Stimulated activated CD4-positive, alpha-beta T cell treated with anti-CD3 and anti-CD28 coated beads, Interleukin-2, amount 100 ng/mL, for 48 hours (primary cell): ENCODE measurements around the gene SEC14L6.

ENCODE experiments used
- DNase-seq, 2 donors: peaks; one replicate each; pipeline ENCODE4 v3.0.0-alpha.2; 2020

Gene SEC14L6

GRCh38 chr22:30491381-30491780, 55.2 kb downstream of the SEC14L6 start:
- DNase-seq, result no peak

- no peak for DNase-seq
These were observed 56.1 kb downstream of the SEC14L6 start for GRCh38 chr22:30490399-30490798.

- no peak for DNase-seq
These were observed 58.4 kb downstream of the SEC14L6 start for GRCh38 chr22:30488121-30488520.

- no peak for DNase-seq
These were observed 59.9 kb downstream of the SEC14L6 start for GRCh38 chr22:30486661-30487115.

GRCh38 chr22:30486118-30486517, 60.4 kb downstream of the SEC14L6 start:
- no peak for DNase-seq

GRCh38 chr22:30485362-30485988, 61.1 kb downstream of the SEC14L6 start:
- DNase-seq, result peak; percentile 73 to 78

- no peak for DNase-seq
These were observed 63.4 kb downstream of the SEC14L6 start for GRCh38 chr22:30483169-30483568.

- no peak for DNase-seq
These were observed 64.8 kb downstream of the SEC14L6 start for GRCh38 chr22:30481711-30482110.

- DNase-seq, result no peak
These were observed 66.6 kb downstream of the SEC14L6 start for GRCh38 chr22:30479981-30480380.

GRCh38 chr22:30474683-30475424, 71.7 kb downstream of the SEC14L6 start:
- no peak for DNase-seq

GRCh38 chr22:30474121-30474520, 72.4 kb downstream of the SEC14L6 start:
- no peak for DNase-seq

- no peak for DNase-seq
These were observed 73.4 kb downstream of the SEC14L6 start for GRCh38 chr22:30472994-30473720.
